ENCODE data around the gene CD151.

CD151 gene

DNA sequence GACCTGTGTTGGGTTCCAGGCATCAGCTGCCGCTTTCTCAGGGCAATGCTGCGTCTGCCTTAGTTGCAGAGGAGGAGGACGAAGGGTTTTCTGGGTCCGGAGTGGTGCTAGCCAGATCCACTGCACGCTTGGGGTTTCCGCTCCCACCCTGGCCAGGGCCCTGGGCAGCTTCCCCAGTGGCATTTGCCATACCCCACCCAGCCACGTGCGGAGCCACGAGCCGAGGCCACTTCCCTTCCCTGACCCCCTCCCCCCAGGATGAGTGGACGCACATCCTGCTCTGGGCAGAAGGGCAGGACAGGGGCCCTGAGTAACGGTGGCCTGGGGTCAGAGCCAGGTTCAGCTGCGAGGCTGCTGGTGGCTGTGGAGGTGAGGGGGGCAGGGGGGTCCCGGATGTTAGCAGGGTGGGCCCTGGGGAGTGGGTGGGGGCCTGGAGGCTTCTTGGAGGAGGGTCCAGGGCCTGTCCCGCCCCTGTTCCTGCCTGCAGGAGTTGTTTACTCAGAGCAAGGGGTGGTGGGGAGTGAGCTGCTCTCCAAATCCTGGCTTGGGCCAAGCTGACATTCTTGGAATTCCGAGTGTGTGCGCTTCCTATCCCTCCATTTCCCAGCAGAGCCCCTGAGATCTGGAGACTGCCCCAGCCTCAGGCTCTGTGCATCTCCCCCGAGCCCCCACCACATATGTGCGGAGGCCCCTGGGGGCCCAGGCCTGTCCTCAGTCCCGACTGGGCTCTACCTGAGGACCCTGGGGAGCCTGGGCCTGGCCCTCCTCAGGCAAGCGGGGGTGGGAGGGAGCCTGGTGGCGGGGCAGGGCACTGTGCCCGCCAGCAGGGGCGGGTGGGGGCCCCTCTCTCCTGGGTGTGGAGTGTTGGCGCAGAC lies 11.3 kb downstream of the CD151 start:
- peak; percentile 40 for DNase-seq

DNA sequence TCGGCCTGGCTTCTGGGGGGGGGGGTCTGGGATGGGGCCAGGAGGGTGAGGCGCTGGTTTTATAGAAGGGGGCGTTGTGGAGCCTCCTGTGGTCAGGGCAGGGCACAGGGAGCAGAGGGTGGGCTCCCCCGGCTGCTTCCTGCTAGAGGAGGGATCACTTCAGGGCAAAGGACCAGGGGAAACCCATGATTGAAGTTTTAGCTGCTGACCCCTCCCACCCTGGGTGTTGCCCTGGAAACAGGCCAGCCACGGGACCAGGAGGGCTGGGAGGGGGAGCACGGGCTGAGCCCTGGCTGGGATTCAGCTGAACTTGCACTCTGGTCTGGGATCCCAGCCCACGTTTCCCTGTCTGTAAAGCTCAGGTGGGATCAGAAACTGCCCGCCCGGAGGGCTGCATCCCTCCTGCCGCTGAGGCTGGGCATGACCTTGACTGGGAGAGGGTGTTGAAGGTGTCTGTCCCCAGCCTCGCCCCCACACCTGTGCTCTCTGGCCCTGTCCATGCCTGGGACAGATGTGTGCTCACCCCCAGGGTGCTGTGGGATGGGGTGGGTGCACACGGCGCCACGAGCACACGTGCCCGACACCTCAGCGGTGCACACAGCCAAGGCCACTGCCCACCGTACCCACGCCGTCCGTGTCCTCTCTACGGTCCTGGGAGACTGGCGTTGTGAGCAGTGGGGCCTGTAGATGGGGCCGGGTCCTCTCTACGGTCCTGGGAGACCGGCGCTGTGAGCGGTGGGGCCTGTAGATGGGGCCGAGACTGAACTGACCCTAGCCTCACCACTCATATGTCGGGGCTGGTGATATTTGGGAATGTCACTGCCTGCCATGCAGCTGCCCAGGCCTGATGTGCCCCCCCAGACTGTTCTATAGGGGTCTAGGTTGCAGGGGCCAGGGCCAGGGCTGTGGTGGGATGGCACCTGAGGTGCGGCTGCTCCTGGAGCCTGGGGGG lies 12.2 kb downstream of the CD151 start:
- peak; percentile 93 for DNase-seq

DNA sequence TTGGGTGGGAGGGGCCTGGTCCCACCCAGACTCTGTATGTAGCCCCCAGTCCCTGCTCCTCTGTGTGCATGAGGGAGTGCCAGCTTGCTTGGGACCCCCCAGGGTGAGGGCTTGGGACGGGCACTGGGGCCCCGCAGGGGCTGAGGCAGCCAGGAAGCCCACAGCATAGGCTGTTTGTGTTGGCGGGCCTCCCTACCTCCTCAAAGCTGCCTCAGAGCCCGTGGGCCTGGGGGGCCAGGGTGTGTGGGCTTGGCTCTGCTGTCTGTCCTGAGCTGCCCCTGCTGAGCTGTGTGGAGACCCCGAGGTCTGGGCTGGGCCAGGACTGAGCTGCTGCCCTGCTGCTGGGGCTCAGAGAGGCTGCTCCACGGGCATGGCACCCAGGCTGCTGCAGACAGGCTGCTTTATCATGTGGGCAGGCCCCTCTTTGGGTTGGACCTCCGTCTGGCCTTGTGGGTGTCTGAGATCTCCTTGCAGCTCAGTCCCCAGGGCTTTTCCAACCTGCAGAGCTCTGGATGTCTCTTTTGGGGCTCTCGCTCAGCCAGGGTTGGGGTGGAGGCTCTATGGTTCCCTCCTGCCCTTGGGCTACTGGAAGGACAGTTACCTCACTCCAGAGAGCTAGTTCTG lies 13.2 kb downstream of the CD151 start:
- peak; percentile 74 for DNase-seq

- DNase-seq: no peak
Observed at GRCh38 chr11:846496-847098, 13.8 kb downstream of the CD151 start.

GRCh38 chr11:847876-848275 lies 15.1 kb downstream of the CD151 start:
- DNase-seq: no peak

GRCh38 chr11:848380-848931 lies 15.7 kb downstream of the CD151 start:
- peak; percentile 58 for DNase-seq

- DNase-seq: no peak
Observed at GRCh38 chr11:849104-849824, 16.5 kb downstream of the CD151 start.

GRCh38 chr11:849951-850774 lies 17.4 kb downstream of the CD151 start:
- DNase-seq: no peak

GRCh38 chr11:850775-851763 lies 18.3 kb downstream of the CD151 start:
- DNase-seq: peak; percentile 46

GRCh38 chr11:852762-853161 lies 20.0 kb downstream of the CD151 start:
- DNase-seq: no peak

GRCh38 chr11:853682-854448 lies 21.1 kb downstream of the CD151 start:
- no peak for DNase-seq

DNA sequence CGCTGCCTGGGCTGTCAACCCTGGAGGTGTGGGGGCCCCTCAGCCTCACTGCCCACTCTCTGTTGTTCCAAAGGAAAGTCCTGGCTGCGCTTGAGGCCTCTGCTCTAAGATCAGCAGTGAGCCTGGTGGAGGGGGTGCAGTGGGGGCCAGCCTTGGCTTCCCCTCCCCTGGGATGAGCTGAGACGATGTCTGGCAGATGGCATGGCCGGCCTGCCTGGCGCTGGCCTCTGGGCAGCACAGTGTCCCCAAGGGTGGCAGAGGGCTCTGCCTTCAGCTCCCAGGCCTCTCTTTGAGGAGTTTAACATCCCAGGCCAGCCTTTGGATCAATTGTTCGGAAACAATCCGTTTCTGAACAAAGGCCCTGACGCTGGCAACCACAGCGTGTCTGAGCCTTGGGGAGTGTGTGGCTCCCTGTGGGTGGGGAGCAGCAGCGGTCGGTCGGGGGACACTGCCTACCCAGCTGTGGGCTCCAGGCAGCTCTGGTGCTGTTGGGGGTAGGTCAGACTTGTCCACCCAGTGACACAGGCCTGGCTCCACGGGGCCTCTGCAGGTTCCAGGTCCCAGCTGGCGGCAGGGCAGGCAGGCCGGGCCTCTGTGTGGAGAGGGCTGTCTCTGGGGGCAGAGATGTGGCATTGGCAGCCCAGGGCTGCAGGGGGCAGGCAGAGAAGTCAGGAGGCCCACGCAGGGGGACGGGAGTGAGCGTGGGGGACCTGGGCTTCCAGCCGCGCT lies 22.0 kb downstream of the CD151 start:
- no peak for DNase-seq

- DNase-seq: no peak
Observed at GRCh38 chr11:855330-855674, 22.6 kb downstream of the CD151 start.

DNA sequence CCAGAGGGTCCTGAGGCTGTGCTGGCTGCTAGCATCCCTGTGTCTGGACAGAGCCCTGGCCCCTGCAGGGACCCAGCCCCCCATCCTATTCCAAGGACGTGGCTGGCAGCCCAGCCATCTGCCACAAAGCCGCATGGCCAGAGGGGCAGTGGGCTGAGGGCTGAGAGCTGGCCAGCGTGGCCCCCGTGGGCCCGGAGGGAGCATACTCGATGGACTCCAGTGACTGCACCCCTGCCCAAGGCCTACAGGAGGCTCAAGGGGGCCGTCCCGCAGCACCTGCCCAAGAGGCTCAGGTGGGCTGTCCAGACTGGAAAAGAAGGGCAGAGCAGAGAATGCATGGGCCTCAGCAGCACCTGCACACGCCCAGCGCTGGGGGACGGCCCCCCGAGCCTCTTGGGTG lies 23.0 kb downstream of the CD151 start:
- no peak for DNase-seq

DNA sequence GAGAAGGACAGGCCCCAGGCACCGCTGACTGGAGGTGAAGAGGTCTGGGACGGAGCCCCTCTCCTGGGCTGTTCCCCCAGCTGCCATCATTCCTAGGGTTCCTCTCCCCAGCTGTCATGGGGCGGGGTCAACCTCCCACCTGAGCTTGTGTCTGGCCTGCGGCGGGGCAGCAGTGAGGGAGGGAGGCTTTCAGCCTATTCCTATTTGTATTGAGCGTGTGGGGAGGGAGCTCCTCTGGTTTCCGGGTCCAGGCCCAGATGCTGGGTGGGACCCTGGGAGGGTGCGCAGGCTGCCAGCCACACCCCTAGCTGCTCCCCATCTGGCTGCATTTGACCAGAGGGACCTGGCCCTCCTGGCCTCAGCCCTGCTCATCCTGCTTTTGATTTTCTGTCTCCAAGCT lies 23.6 kb downstream of the CD151 start:
- DNase-seq: no peak

GRCh38 chr11:858053-858761 lies 25.5 kb downstream of the CD151 start:
- DNase-seq: no peak

GRCh38 chr11:858762-859339 lies 26.1 kb downstream of the CD151 start:
- no peak for DNase-seq
